A549 (cell line): ENCODE results near the gene TMED8. TPM values are rescaled to one million over a fixed set of nuclear protein-coding genes. Genes with fewer than 3 reads are reported as not detected.
A peak's percentile ranks its signal among the peaks of the same experiment; 100 is the strongest.

Experiments used
- ATAC-seq, 2 experiments: fragments of 200-7000 bp in 1 of 2; fragments of >200 bp in 1 of 2; cut with Nextera tagmentation in 1 of 2; cut with Tn5 transposase in 1 of 2; 3 replicates each; pipeline versions ENCODE4 v1.8.0 to v1.9.1; 2018 to 2020; ENCODE audit warnings: mild to moderate bottlenecking in 1 of 2, moderate library complexity in 1 of 2
- CTCF ChIA-PET: fragments of 300-600 bp; sonication (Branson Sonifier 250); formaldehyde crosslinking; extraction: SDS; loops from one replicate; lab custom pipeline; 2021; ENCODE audit warnings: antibody characterized with exemption, inconsistent platforms; lab: Yijun Ruan, JAX
- POLR2A ChIA-PET: fragments of 350-600 bp; formaldehyde crosslinking; extraction: SDS; loops from one replicate; lab custom pipeline; 2021; ENCODE audit warnings: antibody characterized with exemption, inconsistent platforms; lab: Yijun Ruan, JAX
- DNase-seq, 2 experiments: peaks; one replicate each; pipeline versions ENCODE4 v3.0.0 to v3.0.0-alpha.2; 2011 to 2016; ENCODE audit warnings: low read depth in 1 of 2, low spot score in 1 of 2
- FAIRE-seq: peaks from 2 replicates; lab custom pipeline; 2011; peaks lifted over from hg19 to GRCh38; lab: Jason Lieb, UNC
- H3K27ac ChIP-seq, 2 experiments: fragments of >200 bp; sonication (Bioruptor Twin); formaldehyde crosslinking; 3 replicates each; pipeline ENCODE4 v1.5.1; 2016 to 2017
- H3K4me1 ChIP-seq: fragments of >200 bp; sonication (Bioruptor Twin); formaldehyde crosslinking; 3 replicates; pipeline ENCODE4 v1.6.1; 2016
- H3K4me2 ChIP-seq: fragments of >200 bp; sonication (Bioruptor Twin); formaldehyde crosslinking; 3 replicates; pipeline ENCODE4 v1.6.1; 2016
- H3K4me3 ChIP-seq: fragments of >200 bp; sonication (Bioruptor Twin); formaldehyde crosslinking; 3 replicates; pipeline ENCODE4 v1.5.1; 2016
- H3K9me3 ChIP-seq: fragments of >200 bp; sonication (Bioruptor Twin); formaldehyde crosslinking; 3 replicates; pipeline ENCODE4 v1.6.1; 2016
- CHD4 ChIP-seq: fragments of 200-600 bp; sonication (generic); IDR thresholded peaks from 2 replicates; pipeline ENCODE4 v1.6.1; 2016; ENCODE audit warnings: antibody characterized with exemption, mild to moderate bottlenecking, borderline replicate concordance
- EP300 ChIP-seq, 2 experiments: fragments of >200 bp; sonication (Bioruptor Twin); formaldehyde crosslinking; IDR thresholded peaks; 2 replicates in 1 of 2; 3 replicates in 1 of 2; pipeline ENCODE4 v1.6.1; 2016 to 2017
- FOSL2 ChIP-seq, 2 experiments: fragments of 450-650 bp in 1 of 2; fragments of >200 bp in 1 of 2; sonication (Bioruptor Twin) in 1 of 2; formaldehyde crosslinking; IDR thresholded peaks; 2 replicates each; pipeline versions ENCODE4 v1.5.0 to v1.6.1; 2016 to 2020; ENCODE audit warnings: mild to moderate bottlenecking in 1 of 2, moderate library complexity in 1 of 2
- FOXS1 ChIP-seq: fragments of 250-450 bp; sonication (Bioruptor Pico); IDR thresholded peaks from 2 replicates; pipeline ENCODE4 v1.5.0; 2020; ENCODE audit warnings: mild to moderate bottlenecking, moderate library complexity
- GATA3 ChIP-seq: IDR thresholded peaks from 2 replicates; pipeline ENCODE4 v1.6.1; 2012; ENCODE audit warnings: borderline replicate concordance
- HDAC2 ChIP-seq: fragments of 200-600 bp; sonication (generic); IDR thresholded peaks from 2 replicates; pipeline ENCODE4 v1.6.1; 2016
- JUN ChIP-seq, 2 experiments: fragments of >200 bp; sonication (Bioruptor Twin); formaldehyde crosslinking; IDR thresholded peaks; 2 replicates in 1 of 2; 3 replicates in 1 of 2; pipeline ENCODE4 v1.6.1; 2016 to 2017
- MAFK ChIP-seq: fragments of 450-650 bp; IDR thresholded peaks from 2 replicates; pipeline ENCODE4 v1.6.1; 2014; ENCODE audit not compliant: partially characterized antibody
- NFE2L2 ChIP-seq: fragments of 150-350 bp; conservative IDR thresholded peaks from 2 replicates; pipeline ENCODE4 v1.6.1; 2014; ENCODE audit warnings: low read length
- POLR2AphosphoS2 ChIP-seq: conservative IDR thresholded peaks from 2 replicates; pipeline ENCODE4 v1.6.1; 2012; ENCODE audit warnings: low read length, improper control_type of control experiment, inconsistent platforms
- RFX5 ChIP-seq: fragments of 450-650 bp; IDR thresholded peaks from 2 replicates; pipeline ENCODE4 v1.7.1; 2014; ENCODE audit warnings: antibody characterized with exemption, mild to moderate bottlenecking, moderate library complexity
- RNF2 ChIP-seq: fragments of 200-600 bp; sonication (generic); IDR thresholded peaks from 2 replicates; pipeline ENCODE4 v1.6.1; 2016; ENCODE audit warnings: low read depth, mild to moderate bottlenecking, antibody characterized with exemption, moderate library complexity, borderline replicate concordance
- SMC3 ChIP-seq: fragments of >200 bp; sonication (Bioruptor Twin); formaldehyde crosslinking; IDR thresholded peaks from 3 replicates; pipeline ENCODE4 v1.6.1; 2018; ENCODE audit warnings: inconsistent platforms
- SREBF2 ChIP-seq: fragments of 450-650 bp; IDR thresholded peaks from 2 replicates; pipeline ENCODE4 v1.6.1; 2014; ENCODE audit warnings: mild to moderate bottlenecking, moderate library complexity
- TFCP2L1 ChIP-seq: fragments of 250-450 bp; sonication (Bioruptor Pico); IDR thresholded peaks from 2 replicates; pipeline ENCODE4 v1.5.0; 2021; ENCODE audit warnings: mild to moderate bottlenecking
- ZFP36 ChIP-seq: fragments of 450-650 bp; IDR thresholded peaks from 2 replicates; pipeline ENCODE4 v1.6.1; 2014; ENCODE audit warnings: borderline replicate concordance; ENCODE audit not compliant: partially characterized antibody
- ZSCAN20 ChIP-seq: fragments of 250-450 bp; sonication (Bioruptor Pico); IDR thresholded peaks from 2 replicates; pipeline ENCODE4 v1.8.0; 2022; ENCODE audit warnings: mild to moderate bottlenecking, moderate library complexity
- WGBS: methylation state at CpG from one replicate; pipeline ENCODE4 v1.1.6; 2017; ENCODE audit errors: missing lambda C conversion rate; 5-methylcytosine and 5-hydroxymethylcytosine counted together
- polyA plus RNA-seq, 4 experiments: library from polyadenylated mRNA; depleted of rRNA in 3 of 4; stranded (reverse); fragments of >200 nt; fragmentation: RNase III in 1 of 4; extraction: RNeasy Plus Mini Kit Qiagen cat#74134 plus additional on column Dnase treatment in 1 of 4; gene quantifications; 2 replicates in 3 of 4; 3 replicates in 1 of 4; pipeline ENCODE4 v1.2.3, GENCODE V29; 2011 to 2017
- TF ChIP-seq, protein P1 (sequence below): fragments of 250-450 bp; sonication (Bioruptor Pico); IDR thresholded peaks from 2 replicates; pipeline ENCODE4 v1.5.0; 2020; ENCODE audit warnings: low read depth, mild to moderate bottlenecking, moderate library complexity
- TF ChIP-seq, protein P2 (sequence below): fragments of >200 bp; sonication (Bioruptor Twin); formaldehyde crosslinking; IDR thresholded peaks from 2 replicates; pipeline ENCODE4 v1.6.1; 2016
- TF ChIP-seq, protein P3 (sequence below): IDR thresholded peaks from 2 replicates; pipeline ENCODE4 v1.6.1; 2012; ENCODE audit warnings: low read depth, borderline replicate concordance
- TF ChIP-seq, protein P4 (sequence below): fragments of >200 bp; sonication (Bioruptor Twin); formaldehyde crosslinking; IDR thresholded peaks from 3 replicates; pipeline ENCODE4 v1.5.1; 2016
- TF ChIP-seq, protein P5 (sequence below): fragments of 150-350 bp; IDR thresholded peaks from 2 replicates; pipeline ENCODE4 v1.6.1; 2014; ENCODE audit warnings: low read depth, mild to moderate bottlenecking, low read length
- TF ChIP-seq, protein P6 (sequence below): IDR thresholded peaks from 2 replicates; pipeline ENCODE4 v1.6.1; 2012

Gene TMED8
- polyA plus RNA-seq, 2 of the 4 experiments (the other 2 are of a cell fraction), result 8.8 to 13.9 TPM

DNA sequence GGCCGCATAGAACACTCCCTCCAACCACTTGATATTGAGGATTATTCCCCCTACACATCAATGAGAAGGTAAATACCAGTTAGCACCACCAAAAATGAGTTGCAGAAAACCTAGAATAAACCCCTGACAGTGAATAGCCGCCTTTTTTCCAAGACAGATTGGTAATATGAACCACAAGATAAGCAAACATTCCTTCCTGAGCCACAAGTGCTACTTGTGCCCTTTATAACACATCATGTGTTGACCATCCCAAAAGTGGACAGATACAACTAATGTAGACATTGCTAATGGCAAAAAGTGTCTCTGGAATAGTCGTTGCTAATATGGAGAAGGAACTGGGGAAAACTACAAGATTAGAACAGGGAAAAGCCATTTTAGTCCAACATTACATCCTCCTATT is 29.2 kb upstream of the TMED8 start (continued):
- TF ChIP-seq POLR2AphosphoS2, result no peak

DNA sequence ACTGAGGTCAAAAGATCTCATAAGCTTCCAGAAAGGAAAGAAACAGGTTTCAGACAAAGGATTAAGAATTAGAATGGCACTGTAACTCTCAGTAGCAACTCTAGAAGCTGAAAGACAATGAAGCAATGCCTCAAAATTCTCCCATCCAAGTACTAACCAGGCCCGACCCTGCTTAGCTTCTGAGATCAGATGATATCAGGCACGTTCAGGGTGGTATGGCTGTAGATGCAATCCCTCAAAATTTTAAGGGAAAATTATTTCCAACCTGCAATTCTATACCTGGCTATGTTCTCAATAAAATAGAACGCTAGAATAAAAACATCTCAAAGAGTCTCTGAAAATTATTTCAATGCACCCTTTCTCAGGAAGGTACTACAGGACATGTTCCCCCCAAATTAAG is 26.9 kb upstream of the TMED8 start:
- FAIRE-seq (no peak), ATAC-seq (no peak), DNase-seq (no peak)
- POLR2A ChIA-PET, result no interaction called here
- H3K4me3 ChIP-seq, result no peak overlapping the region
- CTCF ChIA-PET, result interaction anchor here (0.7 kb wide), 1 partner anchor 232 kb away, joined by 5 read pairs; no protein-coding TSS in a partner anchor
- 58% methylated on average over 3 of the region's 3 CpGs for WGBS
- H3K9me3 ChIP-seq, result no peaks in the 10 kb centered on the region
- H3K4me2 ChIP-seq, result no peak overlapping the region
- TF ChIP-seq, protein P1, sequence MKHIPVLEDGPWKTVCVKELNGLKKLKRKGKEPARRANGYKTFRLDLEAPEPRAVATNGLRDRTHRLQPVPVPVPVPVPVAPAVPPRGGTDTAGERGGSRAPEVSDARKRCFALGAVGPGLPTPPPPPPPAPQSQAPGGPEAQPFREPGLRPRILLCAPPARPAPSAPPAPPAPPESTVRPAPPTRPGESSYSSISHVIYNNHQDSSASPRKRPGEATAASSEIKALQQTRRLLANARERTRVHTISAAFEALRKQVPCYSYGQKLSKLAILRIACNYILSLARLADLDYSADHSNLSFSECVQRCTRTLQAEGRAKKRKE (CRISPR knock-in tag), result no peak
- no peak for TF ChIP-seq FOXS1
- TF ChIP-seq TFCP2L1, result no peak
- TF ChIP-seq EP300 (IDR thresholded peaks at IDR 0.05), result no peak
- no peak for TF ChIP-seq SREBF2
- no peak for TF ChIP-seq ZFP36
- no peak for TF ChIP-seq RNF2
- TF ChIP-seq, protein P2, sequence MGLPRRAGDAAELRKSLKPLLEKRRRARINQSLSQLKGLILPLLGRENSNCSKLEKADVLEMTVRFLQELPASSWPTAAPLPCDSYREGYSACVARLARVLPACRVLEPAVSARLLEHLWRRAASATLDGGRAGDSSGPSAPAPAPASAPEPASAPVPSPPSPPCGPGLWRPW, result no peak
- TF ChIP-seq MAFK, result no peak
- TF ChIP-seq CHD4, result no peak
- TF ChIP-seq ZSCAN20 (CRISPR knock-in tag), result no peak
- TF ChIP-seq JUN (IDR thresholded peaks at IDR 0.05), result no peak
- TF ChIP-seq, protein P3, sequence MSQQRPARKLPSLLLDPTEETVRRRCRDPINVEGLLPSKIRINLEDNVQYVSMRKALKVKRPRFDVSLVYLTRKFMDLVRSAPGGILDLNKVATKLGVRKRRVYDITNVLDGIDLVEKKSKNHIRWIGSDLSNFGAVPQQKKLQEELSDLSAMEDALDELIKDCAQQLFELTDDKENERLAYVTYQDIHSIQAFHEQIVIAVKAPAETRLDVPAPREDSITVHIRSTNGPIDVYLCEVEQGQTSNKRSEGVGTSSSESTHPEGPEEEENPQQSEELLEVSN, result no peak
- TF ChIP-seq, protein P4, sequence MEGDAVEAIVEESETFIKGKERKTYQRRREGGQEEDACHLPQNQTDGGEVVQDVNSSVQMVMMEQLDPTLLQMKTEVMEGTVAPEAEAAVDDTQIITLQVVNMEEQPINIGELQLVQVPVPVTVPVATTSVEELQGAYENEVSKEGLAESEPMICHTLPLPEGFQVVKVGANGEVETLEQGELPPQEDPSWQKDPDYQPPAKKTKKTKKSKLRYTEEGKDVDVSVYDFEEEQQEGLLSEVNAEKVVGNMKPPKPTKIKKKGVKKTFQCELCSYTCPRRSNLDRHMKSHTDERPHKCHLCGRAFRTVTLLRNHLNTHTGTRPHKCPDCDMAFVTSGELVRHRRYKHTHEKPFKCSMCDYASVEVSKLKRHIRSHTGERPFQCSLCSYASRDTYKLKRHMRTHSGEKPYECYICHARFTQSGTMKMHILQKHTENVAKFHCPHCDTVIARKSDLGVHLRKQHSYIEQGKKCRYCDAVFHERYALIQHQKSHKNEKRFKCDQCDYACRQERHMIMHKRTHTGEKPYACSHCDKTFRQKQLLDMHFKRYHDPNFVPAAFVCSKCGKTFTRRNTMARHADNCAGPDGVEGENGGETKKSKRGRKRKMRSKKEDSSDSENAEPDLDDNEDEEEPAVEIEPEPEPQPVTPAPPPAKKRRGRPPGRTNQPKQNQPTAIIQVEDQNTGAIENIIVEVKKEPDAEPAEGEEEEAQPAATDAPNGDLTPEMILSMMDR, result no peak
- TF ChIP-seq GATA3, result no peak
- no peak overlapping the region for H3K27ac ChIP-seq
- H3K4me1 ChIP-seq, result no peaks in the 10 kb centered on the region

DNA sequence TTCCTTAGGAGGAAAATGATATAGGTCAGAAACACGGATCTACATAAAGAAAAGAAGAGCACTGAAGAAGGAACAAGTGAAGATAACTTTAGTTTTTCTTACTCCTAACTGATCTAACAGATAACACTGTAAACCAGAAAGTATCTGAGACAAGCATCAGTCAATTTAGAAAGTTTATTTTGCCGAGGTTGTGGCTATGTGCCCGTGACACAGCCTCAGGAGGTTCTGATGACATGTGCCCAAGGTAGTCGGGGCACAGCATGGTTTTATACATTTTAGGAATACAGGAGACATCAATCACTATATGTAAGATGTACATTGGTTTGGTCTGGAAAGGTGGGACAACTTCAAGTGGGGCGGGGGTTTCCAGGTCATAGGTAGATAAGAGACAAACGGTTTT is 23.3 kb upstream of the TMED8 start:
- Histone ChIP-seq H3K4me3 (no peak overlapping the region), H3K4me1 (no peaks in the 10 kb centered on the region), H3K9me3 (no peaks in the 10 kb centered on the region), H3K27ac (no peak overlapping the region), H3K4me2 (no peak overlapping the region)
- ATAC-seq (no peak), DNase-seq (no peak), FAIRE-seq (no peak)
- CTCF ChIA-PET, result no interaction called here
- 68% methylated on average over 6 of the region's 6 CpGs for WGBS
- no peak for TF ChIP-seq NFE2L2
- POLR2A ChIA-PET, result no interaction called here

DNA sequence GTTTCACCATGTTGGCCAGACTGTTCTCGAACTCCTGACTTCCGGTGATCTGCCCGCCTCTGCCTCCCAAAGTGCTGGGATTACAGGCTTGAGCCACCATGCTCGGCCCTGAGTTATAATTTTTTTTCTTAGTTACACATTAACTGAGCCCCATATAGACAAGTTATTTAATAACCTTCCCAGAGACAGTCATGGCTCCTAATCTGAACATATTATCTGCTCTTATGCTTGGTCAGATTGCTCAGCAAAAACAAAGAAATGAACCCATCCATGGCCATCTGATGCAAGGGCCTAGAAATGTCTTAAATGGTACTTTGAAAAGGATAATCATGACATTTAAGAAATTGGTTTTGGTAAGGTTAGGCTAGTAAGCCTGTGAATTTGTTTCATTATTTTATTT is 13.3 kb upstream of the TMED8 start:
- Histone ChIP-seq H3K4me1 (0 out of 3 replicates have a peak, but pooled peaks cover 5% of the 10 kb centered on the region), H3K4me2 (peak overlapping the region; percentile 36), H3K9me3 (no peaks in the 10 kb centered on the region), H3K4me3 (no peak overlapping the region), H3K27ac (peak overlapping the region; percentile 33 to 67; a peak in 2 of 6 replicates)
- peak in 1 of 2 experiments; percentile 39 for DNase-seq
- FAIRE-seq, result no peak
- ChIA-PET CTCF (interaction anchor here (0.8 kb wide), 1 partner anchor 239 kb away, joined by 3 read pairs; no protein-coding TSS in a partner anchor), POLR2A (no interaction called here)
- ATAC-seq, result peak in 1 of 2 experiments; percentile 66; a peak in 3 of 6 replicates
- TF ChIP-seq SMC3 (no peak), CHD4 (no peak), FOSL2 (IDR thresholded peaks at IDR 0.05) (no peak), FOSL2 (CRISPR knock-in tag; IDR thresholded peaks at IDR 0.05) (no peak), HDAC2 (no peak), NFE2L2 (no peak), EP300 (IDR thresholded peaks at IDR 0.05) (no peak), MAFK (no peak), RFX5 (no peak)
- TF ChIP-seq, protein P5, sequence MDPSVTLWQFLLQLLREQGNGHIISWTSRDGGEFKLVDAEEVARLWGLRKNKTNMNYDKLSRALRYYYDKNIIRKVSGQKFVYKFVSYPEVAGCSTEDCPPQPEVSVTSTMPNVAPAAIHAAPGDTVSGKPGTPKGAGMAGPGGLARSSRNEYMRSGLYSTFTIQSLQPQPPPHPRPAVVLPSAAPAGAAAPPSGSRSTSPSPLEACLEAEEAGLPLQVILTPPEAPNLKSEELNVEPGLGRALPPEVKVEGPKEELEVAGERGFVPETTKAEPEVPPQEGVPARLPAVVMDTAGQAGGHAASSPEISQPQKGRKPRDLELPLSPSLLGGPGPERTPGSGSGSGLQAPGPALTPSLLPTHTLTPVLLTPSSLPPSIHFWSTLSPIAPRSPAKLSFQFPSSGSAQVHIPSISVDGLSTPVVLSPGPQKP, result no peak
- TF ChIP-seq, protein P6, sequence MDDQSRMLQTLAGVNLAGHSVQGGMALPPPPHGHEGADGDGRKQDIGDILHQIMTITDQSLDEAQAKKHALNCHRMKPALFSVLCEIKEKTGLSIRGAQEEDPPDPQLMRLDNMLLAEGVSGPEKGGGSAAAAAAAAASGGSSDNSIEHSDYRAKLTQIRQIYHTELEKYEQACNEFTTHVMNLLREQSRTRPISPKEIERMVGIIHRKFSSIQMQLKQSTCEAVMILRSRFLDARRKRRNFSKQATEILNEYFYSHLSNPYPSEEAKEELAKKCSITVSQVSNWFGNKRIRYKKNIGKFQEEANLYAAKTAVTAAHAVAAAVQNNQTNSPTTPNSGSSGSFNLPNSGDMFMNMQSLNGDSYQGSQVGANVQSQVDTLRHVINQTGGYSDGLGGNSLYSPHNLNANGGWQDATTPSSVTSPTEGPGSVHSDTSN, result no peak
- 67% methylated on average over 4 of the region's 4 CpGs for WGBS
